Hepatocyte (in vitro differentiated cells): ENCODE results near the gene DCAF15. TPM values are rescaled to one million over a fixed set of nuclear protein-coding genes. Genes with fewer than 3 reads are reported as not detected.

Experiments
- DNase-seq: peaks from one replicate; pipeline ENCODE4 v3.0.0-alpha.2; 2016; ENCODE audit warnings: low spot score
- H2AFZ ChIP-seq: fragments of 200-600 bp; sonication (generic); 2 replicates; pipeline ENCODE4 v1.6.0; 2016; ENCODE audit warnings: antibody characterized with exemption, mild to moderate bottlenecking
- H3K27ac ChIP-seq: fragments of 200-600 bp; sonication (generic); 2 replicates; pipeline ENCODE4 v1.5.1; 2016; ENCODE audit warnings: mild to moderate bottlenecking
- H3K27me3 ChIP-seq: fragments of 200-600 bp; sonication (generic); 2 replicates; pipeline ENCODE4 v1.6.1; 2016
- H3K36me3 ChIP-seq: fragments of 200-600 bp; sonication (generic); replicated peaks from 2 replicates; pipeline ENCODE4 v1.5.1; 2016; ENCODE audit warnings: low read depth; ENCODE audit not compliant: insufficient read depth
- H3K4me1 ChIP-seq: fragments of 200-600 bp; sonication (generic); 2 replicates; pipeline ENCODE4 v1.5.1; 2016; ENCODE audit warnings: mild to moderate bottlenecking, moderate library complexity; ENCODE audit not compliant: insufficient read depth
- H3K4me2 ChIP-seq: fragments of 200-600 bp; sonication (generic); 2 replicates; pipeline ENCODE4 v1.6.0; 2016
- H3K4me3 ChIP-seq: fragments of 200-600 bp; sonication (generic); 2 replicates; pipeline ENCODE4 v1.5.1; 2016; ENCODE audit warnings: mild to moderate bottlenecking
- H3K79me2 ChIP-seq: fragments of 200-600 bp; sonication (generic); 2 replicates; pipeline ENCODE4 v1.6.0; 2017; ENCODE audit warnings: mild to moderate bottlenecking
- H3K9me2 ChIP-seq: fragments of 200-600 bp; sonication (generic); replicated peaks from 2 replicates; pipeline ENCODE4 v1.6.0; 2017; ENCODE audit warnings: mild to moderate bottlenecking; ENCODE audit not compliant: insufficient read depth
- H3K9me3 ChIP-seq: fragments of 200-600 bp; sonication (generic); 2 replicates; pipeline ENCODE4 v1.5.1; 2016; ENCODE audit warnings: low read depth, mild to moderate bottlenecking
- H4K20me1 ChIP-seq: fragments of 200-600 bp; sonication (generic); 2 replicates; pipeline ENCODE4 v1.6.0; 2016; ENCODE audit warnings: mild to moderate bottlenecking; ENCODE audit not compliant: insufficient read depth, poor library complexity, severe bottlenecking
- EZH2 ChIP-seq: fragments of 200-600 bp; sonication (generic); IDR thresholded peaks from 2 replicates; pipeline ENCODE4 v1.6.1; 2016; ENCODE audit warnings: antibody characterized with exemption, mild to moderate bottlenecking, borderline replicate concordance
- EZH2phosphoT487 ChIP-seq: fragments of 200-600 bp; sonication (generic); IDR thresholded peaks from one replicate; pipeline ENCODE4 v1.6.1; 2018; ENCODE audit warnings: antibody characterized with exemption, mild to moderate bottlenecking, low read depth, moderate library complexity; ENCODE audit not compliant: unreplicated experiment, severe bottlenecking
- whole genome bisulfite sequencing: methylation state at CpG from one replicate; pipeline ENCODE4 v1.1.6; 2016; ENCODE audit warnings: low lambda C conversion rate; ENCODE audit errors: missing lambda C conversion rate; 5-methylcytosine and 5-hydroxymethylcytosine counted together
- polyA plus RNA-seq: library from polyadenylated mRNA; unstranded; fragments of >200 nt; fragmentation: Nextera tagmentation; extraction: Ambion mirVana; gene quantifications from 2 replicates; pipeline ENCODE4 v1.2.1, GENCODE V29; 2016
- total RNA-seq: library from RNA; depleted of rRNA; stranded (reverse); fragments of >200 nt; gene quantifications from 2 replicates; pipeline ENCODE4 v1.2.3, GENCODE V29; 2014
- TF ChIP-seq, protein P1 (sequence below): fragments of 200-600 bp; sonication (generic); IDR thresholded peaks from 2 replicates; pipeline ENCODE4 v1.5.1; 2016; ENCODE audit warnings: antibody characterized with exemption, mild to moderate bottlenecking; ENCODE audit not compliant: poor library complexity

DCAF15 gene
- total and polyA plus RNA-seq, 2 experiments from 2014 or later: 13.4 to 16.4 TPM

GRCh38 chr19:13963603-13964105 is 11.3 kb downstream of the DCAF15 start:
- H3K4me1 ChIP-seq: no peaks in the 10 kb centered on the region
- no peaks in the 10 kb centered on the region for H3K27me3 ChIP-seq
- no peak overlapping the region for H3K27ac ChIP-seq
- TF ChIP-seq, protein P1, sequence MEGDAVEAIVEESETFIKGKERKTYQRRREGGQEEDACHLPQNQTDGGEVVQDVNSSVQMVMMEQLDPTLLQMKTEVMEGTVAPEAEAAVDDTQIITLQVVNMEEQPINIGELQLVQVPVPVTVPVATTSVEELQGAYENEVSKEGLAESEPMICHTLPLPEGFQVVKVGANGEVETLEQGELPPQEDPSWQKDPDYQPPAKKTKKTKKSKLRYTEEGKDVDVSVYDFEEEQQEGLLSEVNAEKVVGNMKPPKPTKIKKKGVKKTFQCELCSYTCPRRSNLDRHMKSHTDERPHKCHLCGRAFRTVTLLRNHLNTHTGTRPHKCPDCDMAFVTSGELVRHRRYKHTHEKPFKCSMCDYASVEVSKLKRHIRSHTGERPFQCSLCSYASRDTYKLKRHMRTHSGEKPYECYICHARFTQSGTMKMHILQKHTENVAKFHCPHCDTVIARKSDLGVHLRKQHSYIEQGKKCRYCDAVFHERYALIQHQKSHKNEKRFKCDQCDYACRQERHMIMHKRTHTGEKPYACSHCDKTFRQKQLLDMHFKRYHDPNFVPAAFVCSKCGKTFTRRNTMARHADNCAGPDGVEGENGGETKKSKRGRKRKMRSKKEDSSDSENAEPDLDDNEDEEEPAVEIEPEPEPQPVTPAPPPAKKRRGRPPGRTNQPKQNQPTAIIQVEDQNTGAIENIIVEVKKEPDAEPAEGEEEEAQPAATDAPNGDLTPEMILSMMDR: no peak
- no peak for TF ChIP-seq EZH2phosphoT487
- TF ChIP-seq EZH2: no peak
- no peak overlapping the region for H3K4me2 ChIP-seq
- H2AFZ ChIP-seq: no peak overlapping the region
- no peaks in the 10 kb centered on the region for H3K36me3 ChIP-seq
- peak; percentile 2 for DNase-seq
- 93% methylated on average over 19 of the region's 48 CpGs for WGBS
- H3K9me2 ChIP-seq: no peaks in the 10 kb centered on the region
- no peak overlapping the region for H3K4me3 ChIP-seq
- no peaks in the 10 kb centered on the region for H4K20me1 ChIP-seq
- H3K9me3 ChIP-seq: no peaks in the 10 kb centered on the region
- no peaks in the 10 kb centered on the region for H3K79me2 ChIP-seq

GRCh38 chr19:13964776-13965175 is 12.5 kb downstream of the DCAF15 start:
- WGBS: 92% methylated on average over 5 of the region's 5 CpGs
- no peak for DNase-seq
- Histone ChIP-seq H3K36me3 (no peaks in the 10 kb centered on the region), H3K4me2 (no peak overlapping the region), H3K9me2 (no peaks in the 10 kb centered on the region), H3K27ac (no peak overlapping the region), H3K79me2 (no peaks in the 10 kb centered on the region), H4K20me1 (no peaks in the 10 kb centered on the region), H3K9me3 (no peaks in the 10 kb centered on the region), H3K27me3 (no peaks in the 10 kb centered on the region), H3K4me3 (no peak overlapping the region), H3K4me1 (no peaks in the 10 kb centered on the region), H2AFZ (no peak overlapping the region)
- TF ChIP-seq EZH2 (no peak), EZH2phosphoT487 (no peak)
- TF ChIP-seq, protein P1: no peak

DNA sequence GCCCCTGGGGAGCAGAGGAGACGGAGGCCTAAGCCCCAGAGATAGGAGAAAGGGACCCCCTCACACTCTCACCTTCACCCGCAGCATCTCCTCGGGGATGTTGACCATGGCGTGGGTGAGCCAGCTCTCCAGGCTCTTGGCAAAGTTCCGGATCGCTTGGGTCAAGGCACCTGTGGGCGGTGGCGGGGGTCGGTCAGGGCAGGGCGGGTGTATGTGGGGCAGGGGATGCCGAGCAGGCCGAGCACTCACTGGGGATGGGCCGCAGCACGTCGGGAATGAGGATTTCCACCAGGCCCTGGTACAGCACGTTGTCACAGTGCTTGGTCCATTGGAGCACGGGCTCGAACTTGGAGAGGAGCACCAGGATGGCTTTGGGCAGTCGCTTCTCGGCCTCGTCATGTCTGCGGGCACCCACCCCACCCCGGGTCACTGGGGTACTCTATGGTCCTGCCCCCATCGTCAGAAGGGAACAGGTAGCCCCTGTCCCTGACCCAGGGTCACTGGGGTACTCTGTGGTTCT is 13.1 kb downstream of the DCAF15 start:
- H3K9me3 ChIP-seq: no peaks in the 10 kb centered on the region
- H4K20me1 ChIP-seq: no peaks in the 10 kb centered on the region
- H3K79me2 ChIP-seq: no peaks in the 10 kb centered on the region
- WGBS: 99% methylated on average over 19 of the region's 24 CpGs
- H3K27me3 ChIP-seq: no peaks in the 10 kb centered on the region
- DNase-seq: peak; percentile 2
- H3K4me1 ChIP-seq: no peaks in the 10 kb centered on the region
- H3K9me2 ChIP-seq: no peaks in the 10 kb centered on the region
- no peaks in the 10 kb centered on the region for H3K36me3 ChIP-seq
- H2AFZ ChIP-seq: no peak overlapping the region
- H3K4me3 ChIP-seq: no peak overlapping the region
- H3K4me2 ChIP-seq: no peak overlapping the region
- TF ChIP-seq, protein P1: no peak
- no peak for TF ChIP-seq EZH2
- no peak for TF ChIP-seq EZH2phosphoT487
- H3K27ac ChIP-seq: no peak overlapping the region
